BJ (cell line): ENCODE measurements around the gene SLC2A13. TPM values are rescaled to one million over a fixed set of nuclear protein-coding genes. Genes with fewer than 3 reads are reported as not detected.

ENCODE experiments used
- CTCF ChIA-PET: fragments of 350-600 bp; formaldehyde crosslinking; extraction: SDS; loops from one replicate; lab custom pipeline; 2021; ENCODE audit warnings: antibody characterized with exemption, inconsistent platforms; lab: Yijun Ruan, JAX
- POLR2A ChIA-PET: fragments of 300-600 bp; sonication (Branson Sonifier 250); formaldehyde crosslinking; extraction: SDS; loops from one replicate; lab custom pipeline; 2021; ENCODE audit warnings: antibody characterized with exemption; lab: Charles Lee
- DNase-seq: peaks from one replicate; pipeline ENCODE4 v3.0.0-alpha.2; 2011; ENCODE audit warnings: low read depth
- H3K27me3 ChIP-seq: 2 replicates; pipeline ENCODE4 v1.6.0; 2011; ENCODE audit warnings: low read length; ENCODE audit not compliant: control insufficient read depth, insufficient read depth
- H3K36me3 ChIP-seq: 2 replicates; pipeline ENCODE4 v1.5.1; 2011; ENCODE audit warnings: low read length; ENCODE audit not compliant: control insufficient read depth, insufficient read depth
- H3K4me3 ChIP-seq: 2 replicates; pipeline ENCODE4 v1.5.1; 2011; ENCODE audit warnings: low read depth, mild to moderate bottlenecking, control low read depth, low read length
- CTCF ChIP-seq: IDR thresholded peaks from 2 replicates; pipeline ENCODE4 v1.5.1; 2011; ENCODE audit warnings: low read depth, mild to moderate bottlenecking, control low read depth, inconsistent platforms, low read length, moderate library complexity; ENCODE audit not compliant: insufficient read depth
- polyA plus RNA-seq: library from polyadenylated mRNA; depleted of rRNA; stranded (reverse); fragments of >200 nt; gene quantifications from 2 replicates; pipeline ENCODE4 v1.2.3, GENCODE V29; 2011

SLC2A13 gene
- polyA plus RNA-seq, 1 experiment: 1.2 TPM

GRCh38 chr12:40098406-40099145 lies 7.3 kb downstream of the SLC2A13 start:
- CTCF ChIA-PET: no interaction called here
- POLR2A ChIA-PET: no interaction called here
- H3K4me3 ChIP-seq: no peak overlapping the region

GRCh38 chr12:40093512-40093911 lies 12.4 kb downstream of the SLC2A13 start:
- TF ChIP-seq CTCF: no peak
- DNase-seq: no peak
- Histone ChIP-seq H3K4me3 (no peak overlapping the region), H3K36me3 (no peaks in the 10 kb centered on the region), H3K27me3 (no peaks in the 10 kb centered on the region)
- ChIA-PET POLR2A (no interaction called here), CTCF (no interaction called here)

More at GRCh38 chr12:40098406-40099145, 7.3 kb downstream of the SLC2A13 start:
- Histone ChIP-seq H3K36me3 (no peaks in the 10 kb centered on the region), H3K27me3 (no peaks in the 10 kb centered on the region)
- no peak for TF ChIP-seq CTCF
- no peak for DNase-seq

GRCh38 chr12:40086471-40086870 lies 19.4 kb downstream of the SLC2A13 start:
- Histone ChIP-seq H3K27me3 (no peaks in the 10 kb centered on the region), H3K4me3 (no peak overlapping the region), H3K36me3 (no peaks in the 10 kb centered on the region)
- ChIA-PET POLR2A (no interaction called here), CTCF (interaction anchor here (2.7 kb wide), 1 partner anchor 75 kb away, joined by 9 read pairs; no protein-coding TSS in a partner anchor)
- DNase-seq: no peak
- TF ChIP-seq CTCF: no peak

GRCh38 chr12:40078266-40078665 lies 27.6 kb downstream of the SLC2A13 start:
- CTCF ChIA-PET: interaction anchor here (1.6 kb wide), 1 partner anchor 67 kb away, joined by 4 read pairs; no protein-coding TSS in a partner anchor
- POLR2A ChIA-PET: no interaction called here
- TF ChIP-seq CTCF: no peak
- no peak overlapping the region for H3K4me3 ChIP-seq
- no peak for DNase-seq
- H3K27me3 ChIP-seq: no peaks in the 10 kb centered on the region
- no peaks in the 10 kb centered on the region for H3K36me3 ChIP-seq

GRCh38 chr12:40075458-40075857 lies 30.4 kb downstream of the SLC2A13 start:
- H3K36me3 ChIP-seq: no peaks in the 10 kb centered on the region
- TF ChIP-seq CTCF: no peak
- ChIA-PET POLR2A (no interaction called here), CTCF (no interaction called here)
- DNase-seq: no peak
- no peaks in the 10 kb centered on the region for H3K27me3 ChIP-seq
- no peak overlapping the region for H3K4me3 ChIP-seq
